Ovary (tissue), 3 donors: Measurements from ENCODE around the gene BRD2.

Experiments
- EP300 ChIP-seq: sonication (generic); formaldehyde crosslinking; IDR thresholded peaks from one replicate; pipeline ENCODE4 v1.6.1; 2017; ENCODE audit warnings: antibody characterized with exemption
- POLR2A ChIP-seq: fragments of 450-650 bp; IDR thresholded peaks from one replicate; pipeline ENCODE4 v1.6.1; 2017; ENCODE audit warnings: antibody characterized with exemption, mild to moderate bottlenecking, moderate library complexity
- TF ChIP-seq, protein P1 (sequence below), 3 donors: fragments of 450-650 bp in 2 of 3; fragments of 200-600 bp in 1 of 3; IDR thresholded peaks; one replicate each; pipeline versions ENCODE4 v1.5.1 to v1.8.0; 2016 to 2022; ENCODE audit warnings: antibody characterized with exemption in 3 of 3, mild to moderate bottlenecking in 1 of 3
- donor health status: DM: no; HTN: no; CAD: no.

GRCh38 chr6:33010356-33010755 is 42.0 kb downstream of the BRD2 start:
- TF ChIP-seq, protein P1, sequence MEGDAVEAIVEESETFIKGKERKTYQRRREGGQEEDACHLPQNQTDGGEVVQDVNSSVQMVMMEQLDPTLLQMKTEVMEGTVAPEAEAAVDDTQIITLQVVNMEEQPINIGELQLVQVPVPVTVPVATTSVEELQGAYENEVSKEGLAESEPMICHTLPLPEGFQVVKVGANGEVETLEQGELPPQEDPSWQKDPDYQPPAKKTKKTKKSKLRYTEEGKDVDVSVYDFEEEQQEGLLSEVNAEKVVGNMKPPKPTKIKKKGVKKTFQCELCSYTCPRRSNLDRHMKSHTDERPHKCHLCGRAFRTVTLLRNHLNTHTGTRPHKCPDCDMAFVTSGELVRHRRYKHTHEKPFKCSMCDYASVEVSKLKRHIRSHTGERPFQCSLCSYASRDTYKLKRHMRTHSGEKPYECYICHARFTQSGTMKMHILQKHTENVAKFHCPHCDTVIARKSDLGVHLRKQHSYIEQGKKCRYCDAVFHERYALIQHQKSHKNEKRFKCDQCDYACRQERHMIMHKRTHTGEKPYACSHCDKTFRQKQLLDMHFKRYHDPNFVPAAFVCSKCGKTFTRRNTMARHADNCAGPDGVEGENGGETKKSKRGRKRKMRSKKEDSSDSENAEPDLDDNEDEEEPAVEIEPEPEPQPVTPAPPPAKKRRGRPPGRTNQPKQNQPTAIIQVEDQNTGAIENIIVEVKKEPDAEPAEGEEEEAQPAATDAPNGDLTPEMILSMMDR (IDR thresholded peaks at IDR 0.05) = no peak
- TF ChIP-seq POLR2A (no peak), EP300 (no peak)
